Measurements from ENCODE around the gene ABHD2. TPM values are rescaled to one million over a fixed set of nuclear protein-coding genes. Genes with fewer than 3 reads are reported as not detected.

ABHD2 gene
- total RNA-seq, 1 donor from 2014 or later, result 202 TPM

- TF ChIP-seq CTCF (IDR thresholded peaks at IDR 0.05), result no peak
- no peak overlapping the region for H3K4me3 ChIP-seq
- H3K9me3 ChIP-seq, result no peaks in the 10 kb centered on the region
- intact Hi-C loops (cut with DNase I), result no loop called here
- ATAC-seq (no peak), DNase-seq (no peak)
- peaks cover under 1% of the 10 kb centered on the region for H3K36me3 ChIP-seq
- no peaks in the 10 kb centered on the region for H3K27me3 ChIP-seq (ENCODE audit: low read depth)
- peaks cover 78% of the 10 kb centered on the region for H3K4me1 ChIP-seq
- H3K27ac ChIP-seq, result peak overlapping the region; percentile 4
Measured at GRCh38 chr15:89136078-89136806, 48.0 kb downstream of the ABHD2 start.

- peaks cover 78% of the 10 kb centered on the region for H3K4me1 ChIP-seq
- peak overlapping the region; percentile 47 for H3K27ac ChIP-seq
- DNase-seq (no peak), ATAC-seq (peak in 1 of 2 donors; percentile 44)
- no peaks in the 10 kb centered on the region for H3K27me3 ChIP-seq (ENCODE audit: low read depth)
- intact Hi-C loops (cut with DNase I), result no loop called here
- H3K4me3 ChIP-seq, result no peak overlapping the region
- no peak for TF ChIP-seq CTCF (IDR thresholded peaks at IDR 0.05)
- no peaks in the 10 kb centered on the region for H3K9me3 ChIP-seq
- H3K36me3 ChIP-seq, result no peaks in the 10 kb centered on the region
Measured at GRCh38 chr15:89136818-89137772, 48.8 kb downstream of the ABHD2 start.

GRCh38 chr15:89137926-89138325 is 49.7 kb downstream of the ABHD2 start:
- ATAC-seq, result no peak
- H3K4me3 ChIP-seq, result no peak overlapping the region
- H3K36me3 ChIP-seq, result no peaks in the 10 kb centered on the region
- H3K27ac ChIP-seq, result peak overlapping the region; percentile 47
- peaks cover 78% of the 10 kb centered on the region for H3K4me1 ChIP-seq
- no peaks in the 10 kb centered on the region for H3K9me3 ChIP-seq
- no peak for TF ChIP-seq CTCF (IDR thresholded peaks at IDR 0.05)
- H3K27me3 ChIP-seq (ENCODE audit: low read depth), result no peaks in the 10 kb centered on the region
- no peak for DNase-seq
- intact Hi-C loops (cut with DNase I), result no loop called here

- peak overlapping the region; percentile 56 for H3K27ac ChIP-seq
- H3K36me3 ChIP-seq, result no peaks in the 10 kb centered on the region
- H3K4me1 ChIP-seq, result peaks cover 83% of the 10 kb centered on the region
- no peaks in the 10 kb centered on the region for H3K27me3 ChIP-seq (ENCODE audit: low read depth)
- intact Hi-C loops (cut with DNase I), result no loop called here
- no peak overlapping the region for H3K4me3 ChIP-seq
- no peak for DNase-seq
- no peak for ATAC-seq
- no peak for TF ChIP-seq CTCF (IDR thresholded peaks at IDR 0.05)
- H3K9me3 ChIP-seq, result no peaks in the 10 kb centered on the region
Measured at GRCh38 chr15:89138999-89139612, 50.9 kb downstream of the ABHD2 start.
